ENCODE data around the gene COQ8A.

GRCh38 chr1:226964611-226965486, 24.8 kb downstream of the COQ8A start:
- TF ChIP-seq POLR2A (IDR thresholded peaks at IDR 0.05) (no peak), POLR2AphosphoS5 (IDR thresholded peaks at IDR 0.05) (no peak)

Measured in prostate gland (tissue), 1 donor.